Renal cortical epithelial cell (primary cell): ENCODE results near the gene SLC24A3. TPM values are rescaled to one million over a fixed set of nuclear protein-coding genes. Genes with fewer than 3 reads are reported as not detected.

ENCODE experiments used
- DNase-seq: peaks from one replicate; pipeline ENCODE4 v3.0.0-alpha.2; 2011; ENCODE audit warnings: low read depth
- total RNA-seq: library from RNA; depleted of rRNA; stranded (reverse); fragments of >200 nt; gene quantifications from 2 replicates; pipeline ENCODE4 v1.2.3, GENCODE V29; 2014

The SLC24A3 gene
- total RNA-seq, 1 donor from 2014 or later, result 0.10 TPM

GRCh38 chr20:19271879-19272651 lies 59.6 kb downstream of the SLC24A3 start:
- no peak for DNase-seq

DNA sequence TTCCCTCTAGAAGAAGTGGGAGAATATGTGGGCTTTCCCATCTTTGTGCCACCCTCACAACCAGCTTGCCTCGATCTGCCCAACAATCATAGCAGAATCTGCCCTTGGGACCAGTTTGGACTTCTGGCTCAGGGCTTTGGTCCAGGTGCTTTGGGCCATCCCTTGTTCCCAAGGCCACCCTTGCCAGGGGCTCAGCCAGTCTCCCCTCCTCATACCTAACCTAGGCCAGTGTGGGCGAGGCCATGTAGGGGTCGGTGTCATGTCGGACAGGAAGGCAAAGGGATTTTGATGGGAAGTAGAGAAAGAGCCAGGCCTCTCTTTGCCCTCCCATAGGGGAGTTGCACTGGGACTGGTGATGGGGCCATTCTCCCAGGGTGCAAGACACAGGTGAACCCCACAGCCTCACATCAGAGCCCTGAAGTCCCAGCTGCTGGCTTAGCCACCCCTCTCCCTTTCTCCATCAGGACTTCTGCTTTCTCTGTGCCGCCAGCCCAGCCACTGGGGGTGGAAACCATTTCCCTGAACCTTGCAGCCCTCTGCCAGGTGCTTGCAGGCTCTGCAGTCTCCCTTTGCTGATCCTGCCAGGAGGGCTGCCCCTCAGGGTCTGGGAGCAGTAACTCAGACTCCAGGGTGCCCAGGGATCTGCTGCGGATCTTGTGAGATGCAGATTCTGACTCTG lies 60.7 kb downstream of the SLC24A3 start:
- no peak for DNase-seq

- DNase-seq, result no peak
Measured at GRCh38 chr20:19274001-19274400, 61.6 kb downstream of the SLC24A3 start.

- DNase-seq, result no peak
Measured at GRCh38 chr20:19274412-19275015, 62.1 kb downstream of the SLC24A3 start.

- DNase-seq, result no peak
Measured at GRCh38 chr20:19275038-19275629, 62.7 kb downstream of the SLC24A3 start.

GRCh38 chr20:19275630-19276071 lies 63.2 kb downstream of the SLC24A3 start:
- DNase-seq, result no peak

GRCh38 chr20:19277381-19277780 lies 64.9 kb downstream of the SLC24A3 start:
- no peak for DNase-seq

- no peak for DNase-seq
Measured at GRCh38 chr20:19283490-19284025, 71.1 kb downstream of the SLC24A3 start.

DNA sequence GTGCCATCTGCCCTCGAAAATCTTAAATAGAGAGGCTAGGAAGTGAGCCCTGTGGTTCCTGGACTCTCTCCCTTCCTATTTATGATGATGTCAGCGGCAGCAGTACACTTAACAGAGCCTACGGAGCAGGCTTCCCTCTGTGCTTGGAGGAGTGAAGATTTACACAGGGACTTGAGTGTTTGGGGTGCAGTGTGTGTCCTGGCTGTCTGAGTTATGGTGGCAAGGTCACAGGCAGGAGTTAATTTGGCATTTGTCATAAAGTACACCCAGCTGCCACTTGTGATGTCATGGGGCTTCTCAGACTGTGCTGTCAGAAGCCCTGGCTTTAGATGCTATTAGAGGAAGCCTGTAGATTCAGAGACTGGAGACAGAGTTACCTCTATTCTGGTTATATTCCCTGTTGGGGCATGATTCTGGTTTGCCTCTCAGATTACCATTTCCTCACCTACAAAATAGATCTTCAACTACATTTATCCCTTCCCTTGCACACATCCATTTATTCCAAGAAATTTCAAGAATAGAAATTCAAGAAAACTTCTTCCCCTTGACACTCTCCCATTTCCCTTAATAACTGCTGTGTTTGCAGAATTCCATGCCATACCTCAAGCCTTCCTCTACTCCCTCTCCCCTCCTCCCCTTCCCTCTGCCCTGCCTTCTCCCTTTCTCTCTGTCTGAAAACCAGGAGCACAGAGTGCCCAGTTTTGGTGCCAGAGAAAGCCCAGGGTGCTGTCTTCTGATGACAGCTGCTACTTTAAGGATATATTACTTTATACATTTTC lies 72.1 kb downstream of the SLC24A3 start:
- no peak for DNase-seq

DNA sequence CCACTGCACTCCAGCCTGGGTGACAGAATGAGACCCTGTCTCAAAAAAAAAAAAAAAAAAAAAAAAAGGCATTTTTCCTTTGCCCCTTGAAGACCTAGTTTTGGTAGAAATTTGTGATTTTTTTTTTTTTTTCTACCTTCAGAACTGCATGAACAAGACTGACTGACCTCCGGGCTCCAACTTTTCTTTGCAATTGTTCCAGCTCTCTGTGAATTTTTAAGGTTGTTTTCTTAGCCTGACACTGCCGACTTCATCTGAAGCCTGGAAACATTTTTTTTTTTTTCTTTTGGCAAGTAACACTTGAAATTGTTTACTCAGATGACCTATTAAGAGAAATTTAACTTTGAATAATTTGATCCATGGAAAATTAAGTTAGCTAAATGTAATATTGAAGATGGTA lies 73.0 kb downstream of the SLC24A3 start:
- DNase-seq, result no peak

DNA sequence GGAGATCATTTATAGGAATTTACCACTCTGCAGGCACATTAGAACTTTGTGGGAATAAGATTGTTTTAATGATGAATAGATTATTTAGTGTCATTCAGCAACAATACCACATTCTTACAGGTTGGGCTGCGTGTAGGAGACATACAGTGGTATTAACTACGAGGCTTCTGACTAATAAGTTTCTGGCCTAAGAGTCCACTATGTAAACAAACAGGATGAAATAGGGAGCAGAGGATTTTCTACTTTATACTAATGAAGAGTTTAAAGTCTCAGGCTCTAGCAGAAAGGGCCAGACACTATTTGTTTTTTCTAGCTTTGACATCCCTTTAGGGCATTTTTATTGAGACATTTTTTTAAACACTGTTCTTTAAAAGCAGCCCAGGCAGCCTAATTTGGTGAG lies 75.6 kb downstream of the SLC24A3 start:
- DNase-seq, result no peak

- DNase-seq, result no peak
Measured at GRCh38 chr20:19288636-19289035, 76.2 kb downstream of the SLC24A3 start.

DNA sequence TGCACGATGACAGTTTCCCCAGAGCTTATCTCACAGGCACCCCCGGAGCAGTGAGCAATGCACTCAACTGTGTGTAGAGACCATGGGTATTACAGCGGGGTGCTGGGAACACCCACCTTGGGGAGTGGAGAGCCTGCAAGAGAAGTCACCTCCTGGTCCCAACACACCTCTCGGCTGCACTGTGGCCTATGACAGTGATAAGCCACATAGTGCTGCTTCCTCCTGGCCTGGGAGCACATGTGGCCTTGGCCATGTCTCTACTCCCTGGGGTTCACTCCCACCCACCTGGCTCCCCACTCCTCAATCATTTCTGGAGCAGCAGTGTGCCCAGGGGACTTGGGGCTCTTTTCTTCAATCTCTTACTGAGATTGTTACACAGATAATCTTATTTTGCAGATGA lies 77.0 kb downstream of the SLC24A3 start:
- no peak for DNase-seq

GRCh38 chr20:19291024-19291817 lies 78.8 kb downstream of the SLC24A3 start:
- no peak for DNase-seq

GRCh38 chr20:19291818-19292132 lies 79.3 kb downstream of the SLC24A3 start:
- DNase-seq, result no peak

DNA sequence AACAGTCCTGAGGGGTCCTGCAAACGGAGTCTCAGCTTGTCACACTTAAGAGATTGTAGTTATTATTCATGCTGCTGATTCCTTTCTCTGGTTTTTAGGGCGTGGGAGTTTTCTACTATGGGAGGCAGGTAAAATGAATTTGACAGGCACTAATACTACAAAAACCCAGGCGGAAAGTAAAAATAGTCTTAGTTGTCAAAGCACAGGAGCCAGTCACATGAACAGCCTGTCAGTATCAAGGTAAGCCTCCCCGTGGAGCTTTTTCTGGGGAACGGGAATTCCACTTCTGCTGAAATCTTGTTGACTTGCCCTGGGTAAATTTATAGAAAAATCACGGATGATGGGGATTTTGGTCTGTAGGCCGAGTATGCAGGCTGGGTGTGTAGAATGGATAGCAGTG lies 79.8 kb downstream of the SLC24A3 start:
- no peak for DNase-seq

GRCh38 chr20:19295076-19295475 lies 82.6 kb downstream of the SLC24A3 start:
- DNase-seq, result no peak

GRCh38 chr20:19298652-19299051 lies 86.2 kb downstream of the SLC24A3 start:
- DNase-seq, result no peak

GRCh38 chr20:19300395-19300794 lies 88.0 kb downstream of the SLC24A3 start:
- DNase-seq, result no peak

- DNase-seq, result no peak
Measured at GRCh38 chr20:19301142-19301541, 88.7 kb downstream of the SLC24A3 start.

DNA sequence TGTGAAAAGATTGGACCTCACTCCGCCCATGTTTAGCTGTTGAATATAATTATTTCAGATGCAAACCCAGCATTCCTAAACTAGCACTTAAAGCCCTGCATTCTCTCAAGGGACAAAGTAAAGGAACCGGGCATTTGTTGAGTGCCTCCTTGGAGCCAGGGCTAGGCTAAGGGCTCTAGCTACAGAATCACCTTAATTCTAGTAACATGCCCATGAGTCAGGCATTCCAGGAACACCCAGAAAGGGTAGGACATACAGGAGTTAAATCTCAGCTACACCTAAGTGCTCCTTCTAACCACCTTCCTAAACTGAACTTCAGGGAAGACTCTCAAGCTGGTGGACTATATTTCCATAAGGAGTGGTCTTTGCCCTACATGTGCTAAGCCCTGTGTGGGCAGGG lies 89.4 kb downstream of the SLC24A3 start:
- no peak for DNase-seq
